ENCODE data around the gene KCTD18. TPM values are rescaled to one million over a fixed set of nuclear protein-coding genes. Genes with fewer than 3 reads are reported as not detected.

Gene KCTD18
- total RNA-seq, 1 experiment from 2014 or later, result 9.0 TPM

DNA sequence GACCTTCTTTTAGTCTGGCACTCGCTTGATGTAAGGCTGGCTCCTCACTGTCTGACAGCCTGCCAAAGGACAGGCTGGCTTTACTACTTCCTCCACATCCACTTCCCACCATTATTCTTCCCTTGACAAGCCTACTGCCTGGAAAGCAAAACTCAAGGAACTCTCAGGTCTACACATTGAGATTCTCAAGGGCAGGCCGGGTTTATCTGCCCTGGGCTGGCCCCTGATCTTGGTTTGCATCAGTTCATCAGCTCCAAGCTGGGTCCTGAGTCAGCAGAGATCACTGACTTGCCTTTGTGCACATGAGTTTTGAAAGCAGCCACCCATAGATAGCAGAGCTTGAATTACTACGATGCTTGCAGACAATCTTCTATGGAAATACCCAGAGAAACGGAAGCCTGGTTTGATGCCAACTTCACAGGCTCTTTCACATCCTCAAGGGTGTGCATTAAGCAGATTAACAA is 53.9 kb downstream of the KCTD18 start:
- peak; percentile 26 for DNase-seq (ENCODE audit: low read depth)

DNA sequence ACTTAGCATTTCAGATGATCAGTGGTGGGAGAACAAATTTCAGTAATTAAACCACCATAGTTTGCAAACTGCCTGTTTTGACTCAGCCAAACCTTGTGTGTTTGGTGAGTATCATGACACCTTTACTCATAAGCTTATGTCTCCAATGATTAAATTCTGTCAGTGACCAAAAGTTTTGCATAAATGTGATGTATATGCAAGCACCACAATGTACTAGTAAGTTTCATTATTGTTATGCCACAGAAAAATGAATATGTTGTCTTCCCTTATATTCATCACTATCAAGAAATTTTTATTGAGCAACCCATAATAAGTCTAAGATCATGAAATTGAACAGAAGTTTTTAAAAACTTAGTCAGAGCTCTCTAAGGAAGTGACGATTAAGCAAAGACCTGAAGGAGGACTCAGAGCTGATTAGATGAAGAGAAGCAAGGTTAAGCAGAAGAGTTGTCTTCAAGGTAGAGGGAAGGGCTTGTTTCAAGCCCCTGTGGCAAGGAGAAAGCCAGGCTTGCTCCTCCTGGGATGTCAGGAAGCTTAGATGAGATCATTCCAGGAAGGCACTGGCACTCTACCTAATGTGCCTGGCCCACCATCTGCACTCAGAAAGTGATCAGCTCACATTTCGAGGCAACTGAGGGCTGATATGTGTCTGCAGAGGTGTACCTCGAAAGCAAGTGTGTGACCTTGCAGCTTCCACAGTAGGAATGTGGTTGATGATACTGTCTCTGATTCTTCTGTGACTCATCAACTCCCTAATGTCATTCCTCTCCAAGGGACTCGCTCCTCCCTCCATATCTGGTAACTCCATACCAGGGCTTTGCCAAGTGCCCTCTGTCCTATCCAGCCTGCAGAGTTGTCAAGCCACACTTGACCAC is 54.7 kb downstream of the KCTD18 start:
- peak; percentile 84 for DNase-seq (ENCODE audit: low read depth)

DNA sequence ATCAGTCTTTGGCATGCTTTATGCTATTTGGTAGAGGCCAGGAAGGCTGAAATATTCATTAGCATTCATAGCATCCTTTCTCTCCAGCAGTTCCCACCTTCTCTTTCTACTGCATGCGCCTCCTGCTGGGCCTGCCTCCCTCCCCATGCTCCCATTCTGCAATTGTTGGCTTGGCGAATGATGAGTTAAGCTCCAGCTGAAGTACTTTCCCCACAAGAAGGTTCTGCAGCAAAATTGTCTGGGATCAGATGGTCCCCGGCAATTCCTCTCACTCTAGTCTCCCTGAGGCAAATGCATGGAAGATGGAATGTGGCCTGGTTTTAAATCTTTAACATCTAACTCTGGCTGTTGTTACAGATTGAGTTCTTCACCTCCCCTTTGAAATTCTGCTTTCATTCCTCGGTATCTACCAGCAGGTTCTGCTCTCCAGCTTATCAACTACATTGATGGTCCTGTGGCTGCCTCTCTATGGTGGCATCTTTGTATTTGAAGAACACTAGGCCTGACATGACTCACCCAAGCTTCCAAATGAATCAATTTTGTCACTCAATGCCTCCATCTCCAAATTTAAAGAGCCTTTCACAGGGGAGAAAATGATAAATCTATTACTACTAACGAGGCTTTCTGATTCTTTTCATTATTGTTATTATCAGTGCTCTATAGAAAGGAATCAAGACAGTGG is 55.9 kb downstream of the KCTD18 start:
- DNase-seq (ENCODE audit: low read depth), result no peak

DNA sequence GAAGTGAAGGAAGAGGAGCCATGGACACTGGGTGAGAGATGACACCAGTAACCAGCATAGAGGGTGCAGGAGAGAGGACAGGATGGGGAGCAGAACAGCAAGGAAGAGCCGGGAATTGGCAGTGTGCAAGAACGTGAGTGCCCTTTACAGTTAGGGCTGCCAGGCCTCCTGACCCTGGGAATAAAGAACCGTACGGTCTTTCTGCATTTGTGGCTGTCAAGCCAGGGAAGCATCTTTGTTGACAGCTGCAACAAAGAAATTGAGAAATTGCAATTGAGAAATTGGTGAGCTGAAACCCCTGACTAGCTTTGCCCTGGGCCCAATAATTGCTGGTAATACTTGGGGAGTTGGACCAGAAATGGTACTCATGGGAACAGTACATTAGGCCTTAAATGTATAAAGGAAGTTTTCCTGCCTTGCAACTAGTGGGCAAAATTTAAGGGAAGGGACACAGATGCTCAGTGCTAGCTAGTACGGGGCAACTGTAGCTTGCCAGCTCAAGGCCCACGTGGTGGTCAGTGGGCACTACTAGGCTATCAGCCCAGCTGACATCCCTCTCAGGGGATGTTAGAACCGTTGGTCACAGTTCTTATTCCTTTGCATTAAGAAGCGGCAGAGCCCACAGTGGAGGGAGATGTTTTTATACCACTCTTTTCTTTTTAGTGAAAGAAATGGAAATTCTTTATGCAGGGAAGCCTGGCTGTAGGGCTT is 56.6 kb downstream of the KCTD18 start:
- no peak for DNase-seq (ENCODE audit: low read depth)

DNA sequence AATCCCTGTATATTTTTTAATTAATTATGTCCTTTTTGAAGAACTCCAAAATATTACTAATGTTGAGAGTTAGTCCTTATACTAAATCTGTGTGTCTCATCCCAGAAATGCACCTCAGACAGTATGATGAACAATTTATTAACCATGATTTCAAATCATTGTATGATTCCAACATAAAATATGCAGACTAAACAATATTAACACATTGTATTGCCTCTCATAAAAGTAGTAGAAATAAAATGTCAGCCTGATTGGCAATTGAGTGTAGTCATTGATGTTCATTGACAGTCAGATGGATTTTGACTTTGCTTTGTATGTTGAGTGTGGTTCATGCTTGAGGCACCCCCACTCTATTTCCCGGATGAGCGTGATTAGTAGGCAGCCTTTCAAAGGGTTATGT is 57.5 kb downstream of the KCTD18 start:
- no peak for DNase-seq (ENCODE audit: low read depth)

DNA sequence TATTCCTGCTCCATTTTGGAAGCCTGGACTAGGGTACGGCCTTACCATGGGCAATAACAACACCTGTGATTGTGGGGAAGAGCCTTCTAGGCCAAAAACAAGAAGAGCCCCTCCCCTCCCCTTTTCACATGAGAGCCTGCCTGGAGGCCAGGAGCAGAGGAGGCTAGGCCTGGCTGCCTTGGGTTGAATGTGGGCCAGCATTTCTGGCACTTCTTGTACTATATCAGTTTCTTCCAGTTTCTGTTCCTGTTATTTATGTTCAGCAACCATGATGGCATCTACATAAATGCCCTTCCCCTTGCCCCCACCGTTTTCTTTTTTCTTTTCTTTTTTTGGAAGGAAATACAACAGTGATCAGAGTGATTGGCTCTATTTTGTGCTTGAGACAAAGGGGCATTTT is 58.4 kb downstream of the KCTD18 start:
- no peak for DNase-seq (ENCODE audit: low read depth)

DNA sequence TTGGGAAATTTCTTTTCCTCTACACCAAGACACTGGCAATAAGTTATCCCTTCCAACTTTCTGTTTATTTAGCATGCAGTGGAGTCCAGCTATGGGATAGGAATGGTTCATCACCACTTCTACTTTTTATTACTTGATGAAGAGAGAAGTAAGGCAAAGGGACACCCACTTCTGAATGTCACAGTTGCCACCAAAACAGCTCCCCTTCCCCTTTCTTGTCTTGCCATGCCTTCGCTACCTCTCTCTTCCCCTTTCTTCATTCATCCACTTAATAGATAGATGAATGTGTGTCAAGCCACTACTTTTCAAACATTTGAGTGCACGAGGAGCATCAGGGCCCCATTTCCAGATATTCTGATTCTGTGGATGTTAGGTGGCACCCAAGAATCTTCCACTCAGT is 59.6 kb downstream of the KCTD18 start:
- DNase-seq (ENCODE audit: low read depth), result no peak

DNA sequence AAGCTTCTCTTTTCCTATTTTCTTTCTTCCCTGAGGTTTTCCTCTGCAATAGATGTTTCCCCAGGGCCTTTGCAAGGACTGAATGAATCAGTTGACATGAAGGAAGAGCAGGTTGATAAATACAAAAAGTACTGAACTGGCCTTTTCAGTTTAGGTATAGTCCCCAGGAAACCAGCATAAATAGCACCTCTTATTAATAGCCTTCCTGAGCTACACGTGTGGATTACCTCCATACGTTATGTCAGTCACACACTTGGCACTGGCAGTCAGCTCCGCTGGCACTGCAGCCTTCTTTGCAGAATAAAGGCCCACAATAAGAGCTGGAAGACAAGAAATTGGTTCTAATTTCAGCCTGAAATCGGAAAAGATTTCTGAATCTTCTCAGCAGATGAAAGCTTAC is 60.7 kb downstream of the KCTD18 start:
- DNase-seq (ENCODE audit: low read depth), result no peak

DNA sequence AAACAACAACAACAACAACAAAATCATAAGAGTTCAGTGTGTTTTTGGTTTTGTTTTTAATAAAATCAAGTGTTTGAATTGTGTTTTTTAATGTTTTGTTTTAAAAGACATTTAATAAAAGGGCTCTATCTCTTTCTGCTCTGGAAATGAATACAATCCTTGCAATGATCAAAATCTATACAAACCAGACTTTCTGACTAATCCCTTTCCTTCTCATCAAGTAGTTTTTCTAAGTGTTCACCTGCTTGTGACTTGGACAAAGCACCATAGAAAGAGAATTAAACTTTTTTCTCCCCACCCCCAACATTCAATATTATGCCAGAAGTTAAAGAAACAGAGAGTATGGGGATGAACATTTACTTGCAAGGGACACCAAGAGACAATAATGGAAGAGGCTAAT is 61.4 kb downstream of the KCTD18 start:
- DNase-seq (ENCODE audit: low read depth), result no peak

DNA sequence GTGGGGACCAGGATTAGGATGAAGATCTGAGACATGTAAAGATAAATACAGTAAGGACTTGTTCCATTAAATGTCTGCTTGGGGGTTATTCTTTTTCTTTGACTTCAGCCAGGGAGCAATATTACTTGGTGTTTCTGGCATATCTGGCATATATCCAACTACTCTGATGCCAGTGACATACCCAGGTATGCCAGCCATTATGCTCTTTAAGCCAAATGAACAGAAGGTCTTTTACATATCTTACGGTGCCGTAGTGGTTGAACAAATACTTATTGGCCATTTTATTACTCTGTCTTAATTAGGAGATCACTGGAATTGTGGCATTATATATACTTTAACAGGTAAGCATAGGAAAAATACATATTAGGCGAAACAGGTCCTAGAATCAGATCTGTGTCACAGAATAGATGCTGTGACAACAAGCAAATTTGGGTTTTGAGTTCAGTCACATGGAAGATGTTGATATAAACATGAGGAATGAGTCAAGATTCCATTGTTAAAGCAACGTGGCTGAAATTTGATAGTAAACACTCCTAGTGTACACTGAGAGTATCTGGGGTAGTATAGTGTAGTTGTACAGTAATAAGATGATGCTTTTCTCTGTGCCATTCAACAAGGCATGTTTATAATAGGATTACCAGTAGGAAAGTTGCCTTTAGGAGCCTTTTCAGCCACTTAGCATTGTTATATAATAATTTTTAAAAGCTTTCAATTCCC is 62.6 kb downstream of the KCTD18 start:
- DNase-seq (ENCODE audit: low read depth), result no peak

DNA sequence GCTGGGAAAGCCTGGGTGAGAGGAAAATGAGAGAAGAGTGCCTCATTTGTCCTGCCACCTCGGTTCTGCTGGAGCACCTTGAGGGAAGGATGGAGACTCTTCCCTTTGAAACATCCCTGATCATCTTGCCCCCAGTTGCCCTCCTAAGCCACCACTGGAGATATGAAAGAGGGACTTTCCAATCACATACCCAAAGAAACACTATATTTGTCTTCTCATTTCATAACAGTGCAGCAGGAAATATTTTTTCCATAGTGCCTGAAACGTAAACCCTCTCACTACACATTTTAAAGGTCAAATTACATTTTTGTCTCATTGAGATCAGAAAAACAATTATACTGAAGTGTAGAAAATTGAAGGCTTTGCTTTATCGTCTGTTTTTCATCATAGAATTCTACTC is 63.3 kb downstream of the KCTD18 start:
- no peak for DNase-seq (ENCODE audit: low read depth)

DNA sequence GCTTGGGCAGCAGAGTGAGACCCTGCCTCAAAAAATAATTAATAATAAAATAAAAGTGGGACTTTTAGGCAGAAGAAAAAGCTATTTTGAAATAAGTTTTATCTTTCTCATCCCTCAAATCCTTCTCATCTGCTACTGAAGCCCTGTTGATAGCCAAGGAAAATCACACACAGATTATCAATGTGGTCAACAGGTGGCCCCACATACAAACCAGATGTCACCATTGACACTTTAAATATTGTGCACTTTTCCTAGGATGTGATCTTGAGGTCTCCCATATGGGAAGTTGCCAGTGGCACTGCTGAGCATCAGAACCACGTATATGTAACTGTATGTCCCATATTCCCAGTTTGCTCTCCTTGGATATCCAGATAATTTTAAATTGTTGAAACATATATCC is 64.6 kb downstream of the KCTD18 start:
- DNase-seq (ENCODE audit: low read depth), result no peak

DNA sequence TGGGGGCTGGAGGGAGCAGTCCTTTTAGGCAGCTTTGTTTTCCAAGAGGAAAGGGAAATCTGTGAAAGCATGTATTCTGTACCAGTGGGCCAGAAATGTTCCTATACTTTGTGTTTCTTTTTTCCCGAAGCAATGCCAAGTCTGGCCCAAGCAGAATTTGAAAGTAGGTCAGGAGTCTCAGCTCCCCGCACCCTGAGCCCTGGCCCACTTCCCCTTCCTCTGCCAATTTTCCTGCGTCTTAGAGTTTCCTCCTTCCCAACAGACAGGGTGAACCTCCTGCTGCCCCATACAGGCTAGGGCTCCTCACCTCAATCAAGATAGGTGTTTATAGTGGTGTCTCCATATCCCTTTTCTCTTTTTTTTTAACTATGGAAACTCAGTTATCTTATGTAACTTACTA is 65.3 kb downstream of the KCTD18 start:
- DNase-seq (ENCODE audit: low read depth), result no peak

DNA sequence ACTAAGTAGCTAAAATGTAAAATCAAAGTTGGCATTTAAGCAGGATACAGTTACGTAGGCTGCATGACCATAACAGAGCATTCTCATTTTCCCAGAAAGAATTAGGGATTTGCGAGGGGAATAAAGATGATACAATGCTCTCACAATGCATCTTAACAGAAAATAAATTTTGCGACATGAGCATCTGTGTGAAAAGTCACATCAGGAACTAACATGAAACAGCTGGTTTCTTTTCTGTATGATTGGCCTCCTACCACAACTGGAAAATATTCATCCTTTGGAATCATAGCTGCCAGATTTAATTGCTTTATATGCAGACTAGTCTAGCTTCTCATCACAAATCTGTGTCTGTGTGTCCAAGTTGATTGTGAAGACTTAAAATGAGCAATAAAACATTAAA is 66.0 kb downstream of the KCTD18 start:
- no peak for DNase-seq (ENCODE audit: low read depth)

DNA sequence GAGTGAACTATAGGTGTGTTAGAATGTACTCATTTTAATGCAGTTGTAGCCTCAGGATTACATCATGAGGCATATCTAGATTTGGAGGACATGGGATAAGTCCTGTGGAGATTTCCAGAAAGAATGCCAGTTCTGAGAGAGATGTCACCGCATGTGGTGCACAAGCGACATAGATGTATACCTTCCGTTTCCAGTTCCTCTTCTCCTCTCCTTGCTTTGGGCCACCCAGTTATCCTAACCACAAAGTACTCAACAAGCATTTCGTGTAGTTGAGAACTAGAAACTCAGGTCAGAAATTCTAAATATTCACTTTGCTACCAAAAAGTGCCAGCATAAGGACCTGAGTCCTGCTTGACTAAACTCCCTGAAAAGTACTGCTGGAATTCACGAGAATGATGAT is 66.5 kb downstream of the KCTD18 start:
- no peak for DNase-seq (ENCODE audit: low read depth)

DNA sequence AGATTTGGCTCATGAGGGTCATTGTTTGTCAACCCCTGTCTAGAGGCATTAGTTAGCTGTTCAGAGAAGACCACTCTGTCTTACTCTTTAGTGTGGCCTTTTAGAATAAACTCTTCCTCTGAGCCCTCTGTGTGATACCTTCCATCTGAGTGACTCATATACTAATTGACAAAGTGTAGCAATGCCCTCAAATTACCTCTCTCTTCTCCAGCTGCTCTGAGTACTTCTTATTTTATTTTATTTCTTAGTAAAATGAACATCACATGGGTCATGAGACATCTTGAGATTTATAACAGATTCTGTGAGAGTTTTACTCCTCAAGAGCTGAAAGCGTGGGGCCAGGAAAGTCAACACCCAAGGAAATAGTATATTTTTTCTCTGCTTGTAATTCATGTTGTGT is 67.4 kb downstream of the KCTD18 start:
- peak; percentile 21 for DNase-seq (ENCODE audit: low read depth)

DNA sequence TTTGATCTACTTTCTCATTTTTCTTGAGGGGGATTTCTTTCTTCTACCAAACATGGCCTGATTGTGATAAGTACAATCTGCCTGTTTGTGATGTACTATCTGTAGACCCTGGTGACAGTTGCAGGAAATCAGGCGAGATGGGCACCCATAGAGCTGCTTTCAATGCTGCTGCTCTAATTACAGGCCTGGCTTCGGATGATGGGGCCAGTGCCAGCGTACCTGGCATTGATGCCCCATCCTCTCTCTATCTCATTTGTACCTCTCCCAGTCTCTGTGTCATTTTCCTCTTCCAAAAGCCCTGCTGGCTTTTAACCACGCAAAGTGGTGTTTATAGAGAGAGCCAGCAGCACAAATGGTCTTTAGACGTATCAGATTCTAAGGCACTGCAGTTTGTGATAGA is 69.9 kb downstream of the KCTD18 start:
- DNase-seq (ENCODE audit: low read depth), result no peak
